GM10266 (cell line): Measurements from ENCODE around the gene ZNF804A.

Source experiments
- DNase-seq: peaks from one replicate; pipeline ENCODE4 v3.0.0; 2012; ENCODE audit errors: extremely low spot score
- CTCF ChIP-seq: IDR thresholded peaks from 2 replicates; pipeline ENCODE4 v1.5.1; 2012; ENCODE audit warnings: mild to moderate bottlenecking, low read depth; ENCODE audit not compliant: control insufficient read depth, insufficient read depth; ENCODE audit errors: missing control alignments

ZNF804A gene

GRCh38 chr2:184696644-184697043 lies 98.3 kb downstream of the ZNF804A start:
- TF ChIP-seq CTCF, result no peak
- no peak for DNase-seq

GRCh38 chr2:184698476-184698875 lies 100.1 kb downstream of the ZNF804A start:
- DNase-seq, result no peak
- TF ChIP-seq CTCF, result no peak

GRCh38 chr2:184721881-184722280 lies 123.6 kb downstream of the ZNF804A start:
- TF ChIP-seq CTCF, result no peak
- DNase-seq, result no peak

GRCh38 chr2:184727813-184728212 lies 129.5 kb downstream of the ZNF804A start:
- no peak for DNase-seq
- no peak for TF ChIP-seq CTCF

GRCh38 chr2:184728411-184728810 lies 130.1 kb downstream of the ZNF804A start:
- DNase-seq, result no peak

GRCh38 chr2:184729581-184729980 lies 131.3 kb downstream of the ZNF804A start:
- no peak for DNase-seq
- no peak for TF ChIP-seq CTCF

More at GRCh38 chr2:184728411-184728810, 130.1 kb downstream of the ZNF804A start:
- TF ChIP-seq CTCF, result no peak

- TF ChIP-seq CTCF, result no peak
- DNase-seq, result no peak
Measured at GRCh38 chr2:184730288-184730687, 132.0 kb downstream of the ZNF804A start.
